ENCODE data around the gene YWHAG.
A peak's percentile ranks its signal among the peaks of the same experiment; 100 is the strongest.
"Not testable (repeated sequence)": the region's sequence is repeated elsewhere in the genome, so short reads cannot be mapped to it uniquely, and the experiment has no call there.

YWHAG gene

DNA sequence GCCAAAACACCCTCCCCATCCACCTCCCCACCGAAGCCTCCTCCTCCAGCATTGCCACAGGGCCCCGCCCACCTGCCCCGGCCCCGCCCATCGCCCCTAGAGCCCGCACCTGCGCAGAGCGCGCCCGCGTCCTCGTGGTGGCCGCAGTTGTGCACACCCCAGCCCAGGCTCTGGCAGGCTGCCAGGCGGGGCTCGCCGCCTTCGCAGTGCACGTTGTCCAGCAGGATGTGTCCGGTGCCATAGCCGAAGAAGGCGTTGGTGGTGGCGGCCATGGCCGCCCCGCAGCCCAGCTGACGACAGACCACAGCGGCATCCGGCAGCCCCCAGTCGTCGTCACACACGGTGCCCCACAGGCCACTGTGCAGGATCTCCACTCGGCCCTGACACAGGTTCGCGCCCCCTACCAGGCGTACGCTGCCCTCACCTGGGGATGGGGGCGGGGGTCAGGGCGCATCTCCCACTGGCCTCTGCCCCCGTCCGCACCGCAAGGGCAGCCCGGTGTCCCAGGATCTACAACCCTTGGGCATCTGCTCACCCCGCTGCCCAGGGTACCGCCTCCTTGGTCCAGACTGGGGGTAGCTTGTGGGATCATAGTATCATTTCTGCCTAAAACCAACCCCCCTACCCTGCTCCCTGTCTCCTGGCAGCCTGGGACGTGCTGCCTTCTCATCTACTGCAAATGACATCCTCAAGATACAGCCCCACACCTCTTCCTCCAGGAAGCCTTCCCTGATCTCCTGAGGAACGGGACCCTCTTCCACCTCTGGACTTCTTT lies 38.8 kb upstream of the YWHAG start:
- peak; percentile 71 for DNase-seq (ENCODE audit: low read depth)
- TF ChIP-seq, protein P1, sequence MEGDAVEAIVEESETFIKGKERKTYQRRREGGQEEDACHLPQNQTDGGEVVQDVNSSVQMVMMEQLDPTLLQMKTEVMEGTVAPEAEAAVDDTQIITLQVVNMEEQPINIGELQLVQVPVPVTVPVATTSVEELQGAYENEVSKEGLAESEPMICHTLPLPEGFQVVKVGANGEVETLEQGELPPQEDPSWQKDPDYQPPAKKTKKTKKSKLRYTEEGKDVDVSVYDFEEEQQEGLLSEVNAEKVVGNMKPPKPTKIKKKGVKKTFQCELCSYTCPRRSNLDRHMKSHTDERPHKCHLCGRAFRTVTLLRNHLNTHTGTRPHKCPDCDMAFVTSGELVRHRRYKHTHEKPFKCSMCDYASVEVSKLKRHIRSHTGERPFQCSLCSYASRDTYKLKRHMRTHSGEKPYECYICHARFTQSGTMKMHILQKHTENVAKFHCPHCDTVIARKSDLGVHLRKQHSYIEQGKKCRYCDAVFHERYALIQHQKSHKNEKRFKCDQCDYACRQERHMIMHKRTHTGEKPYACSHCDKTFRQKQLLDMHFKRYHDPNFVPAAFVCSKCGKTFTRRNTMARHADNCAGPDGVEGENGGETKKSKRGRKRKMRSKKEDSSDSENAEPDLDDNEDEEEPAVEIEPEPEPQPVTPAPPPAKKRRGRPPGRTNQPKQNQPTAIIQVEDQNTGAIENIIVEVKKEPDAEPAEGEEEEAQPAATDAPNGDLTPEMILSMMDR (IDR thresholded peaks at IDR 0.05; ENCODE audit: low read length, missing control alignments) = no peak
- H3K4me3 ChIP-seq (replicated peaks; ENCODE audit: low read depth, low read length) = peak overlapping the region; percentile 48

DNA sequence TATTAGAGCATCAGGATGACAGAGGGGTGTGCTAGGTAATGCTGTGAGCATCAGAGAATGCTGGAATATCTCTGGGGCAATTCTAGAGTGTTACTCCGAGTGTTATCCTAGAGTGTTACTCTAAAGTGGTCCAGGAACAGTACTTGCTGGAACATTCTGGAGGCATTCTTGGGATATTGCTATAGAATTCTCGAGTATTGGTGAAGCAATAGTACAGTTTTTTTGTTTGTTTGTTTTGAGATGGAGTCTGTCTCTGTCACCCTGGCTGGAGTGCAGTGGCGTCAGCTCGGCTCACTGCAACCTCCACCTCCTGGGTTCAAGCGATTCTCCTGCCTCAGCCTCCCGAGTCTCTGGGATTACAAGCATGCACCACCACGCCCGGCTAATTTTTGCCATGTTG lies 38.1 kb upstream of the YWHAG start:
- DNase-seq (ENCODE audit: low read depth) = no peak
- TF ChIP-seq, protein P1 (IDR thresholded peaks at IDR 0.05; ENCODE audit: low read length, missing control alignments) = no peak
- H3K4me3 ChIP-seq (replicated peaks; ENCODE audit: low read depth, low read length) = no peak overlapping the region

DNA sequence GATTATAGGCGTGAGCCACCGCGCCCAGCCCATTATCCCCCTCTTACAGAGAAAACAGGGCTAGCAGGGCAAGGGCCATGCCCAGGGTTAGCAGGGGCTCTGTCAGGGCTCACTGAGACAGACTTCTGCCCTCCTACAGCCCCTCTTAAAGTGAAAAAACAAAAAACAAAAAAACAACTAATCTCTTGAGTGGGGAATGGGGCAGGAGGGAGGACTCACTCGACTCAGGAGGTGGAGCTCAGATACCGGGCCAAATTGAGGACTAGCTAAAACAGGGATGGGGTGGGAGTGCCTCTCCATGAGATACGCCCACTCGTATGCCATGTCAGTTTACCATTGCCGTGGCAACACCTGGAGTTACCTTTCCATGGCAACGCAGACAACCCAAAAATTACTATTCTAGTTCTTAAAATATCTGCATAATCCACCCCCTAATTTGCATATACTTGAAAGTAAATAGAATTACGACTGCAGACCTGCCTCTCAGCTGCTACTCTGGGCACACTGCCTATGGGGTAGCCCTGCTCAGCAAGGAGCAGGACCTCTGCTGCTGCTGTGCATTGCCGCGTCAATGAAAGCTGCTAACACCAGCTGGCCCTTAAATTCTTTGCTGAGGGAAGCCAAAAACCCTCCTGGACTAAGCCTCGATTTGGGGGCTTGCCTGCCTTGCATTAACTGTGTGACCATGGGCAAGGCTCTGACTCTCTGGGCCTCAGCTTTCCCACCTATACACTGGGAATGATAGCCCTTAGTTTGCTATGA lies 37.4 kb upstream of the YWHAG start:
- TF ChIP-seq, protein P1 (IDR thresholded peaks at IDR 0.05; ENCODE audit: low read length, missing control alignments) = no peak
- H3K4me3 ChIP-seq (replicated peaks; ENCODE audit: low read depth, low read length) = no peak overlapping the region
- no peak for DNase-seq (ENCODE audit: low read depth)

DNA sequence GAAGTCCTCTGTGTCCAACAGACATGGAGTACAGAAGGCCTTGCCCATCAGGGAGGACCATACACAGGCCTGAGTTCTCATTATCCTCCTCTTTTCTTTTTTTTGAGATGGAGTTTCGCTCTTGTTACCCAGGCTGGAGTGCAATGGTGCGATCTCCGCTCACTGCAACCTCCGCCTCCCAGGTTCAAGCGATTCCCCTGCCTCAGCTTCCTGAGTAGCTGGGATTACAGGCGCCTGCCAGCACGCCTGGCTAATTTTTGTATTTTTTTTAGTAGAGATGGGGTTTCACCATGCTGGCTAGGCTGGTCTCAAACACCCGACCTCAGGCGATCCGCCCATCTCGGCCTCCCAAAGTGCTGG lies 36.8 kb upstream of the YWHAG start:
- H3K4me3 ChIP-seq (replicated peaks; ENCODE audit: low read depth, low read length); DNase-seq (ENCODE audit: low read depth): not testable (repeated sequence)

DNA sequence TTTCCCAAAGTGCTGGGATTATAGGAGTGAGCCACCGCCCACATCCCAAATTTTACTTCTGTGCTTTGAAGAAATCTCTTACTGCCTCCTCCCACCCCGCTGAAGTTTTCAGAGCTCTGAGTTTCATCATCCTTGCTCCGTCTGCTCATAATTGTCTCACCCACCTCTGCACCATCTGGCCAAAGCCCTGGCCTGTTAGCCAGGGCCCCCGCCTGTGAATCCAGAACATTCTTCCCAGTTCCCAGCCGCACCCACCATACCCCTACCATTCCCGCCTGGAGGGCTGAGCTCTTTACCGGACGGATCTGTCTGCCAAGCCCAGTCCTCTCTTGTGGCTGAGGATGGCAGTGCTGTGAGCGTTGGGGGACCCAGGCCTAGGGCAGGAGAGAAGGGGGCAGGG lies 36.2 kb upstream of the YWHAG start:
- H3K4me3 ChIP-seq (replicated peaks; ENCODE audit: low read depth, low read length) = no peak overlapping the region
- TF ChIP-seq, protein P1 (IDR thresholded peaks at IDR 0.05; ENCODE audit: low read length, missing control alignments) = no peak
- DNase-seq (ENCODE audit: low read depth) = no peak

DNA sequence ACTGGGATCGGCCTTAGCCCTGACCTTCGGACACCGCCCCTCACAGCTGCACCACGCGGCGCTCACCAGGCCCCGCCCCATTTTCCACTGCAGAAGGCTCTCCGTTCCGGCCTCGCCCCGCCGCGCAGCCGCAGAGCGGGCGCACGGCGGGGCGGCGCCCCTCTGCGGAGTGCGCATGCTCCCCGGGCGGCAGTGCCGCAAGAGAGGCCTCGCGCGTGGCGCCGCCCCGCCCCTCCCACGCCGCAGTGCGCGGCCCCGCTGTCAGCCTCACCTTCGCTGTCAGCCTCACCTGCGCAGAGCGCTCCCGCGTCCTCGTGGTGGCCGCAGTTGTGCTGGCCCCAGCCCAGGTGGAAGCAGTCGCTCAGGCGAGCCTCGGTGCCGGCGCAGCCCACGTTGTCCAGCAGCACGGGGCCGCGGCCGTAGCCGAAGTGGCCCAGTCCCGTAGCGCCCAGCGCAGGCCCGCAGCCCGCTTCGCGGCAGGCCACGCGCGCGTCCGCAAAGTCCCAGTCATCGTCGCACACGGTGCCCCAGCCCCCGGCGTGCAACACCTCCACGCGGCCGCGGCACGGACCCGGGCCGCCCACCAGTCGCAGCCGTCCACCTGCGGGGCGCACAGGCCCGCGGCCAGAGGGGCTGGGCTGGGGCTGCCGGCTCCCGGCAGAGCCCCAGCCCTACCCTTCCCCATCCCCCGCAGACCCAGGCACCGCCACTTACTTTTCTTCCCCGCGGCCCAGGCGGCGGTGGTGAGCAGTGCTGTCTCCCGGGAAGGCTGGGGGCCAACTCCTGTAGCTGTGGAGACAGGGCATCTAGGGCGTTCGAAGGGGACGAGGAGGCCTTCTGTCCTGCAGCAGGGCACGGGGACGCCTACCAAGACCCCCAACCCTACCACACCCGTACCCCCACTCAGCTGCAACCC lies 34.6 kb upstream of the YWHAG start:
- TF ChIP-seq, protein P1 (IDR thresholded peaks at IDR 0.05; ENCODE audit: low read length, missing control alignments) = no peak
- peak overlapping the region; percentile 57 for H3K4me3 ChIP-seq (replicated peaks; ENCODE audit: low read depth, low read length)
- peak; percentile 86 for DNase-seq (ENCODE audit: low read depth)
